ENCODE data around the gene HOXA9.

DNA sequence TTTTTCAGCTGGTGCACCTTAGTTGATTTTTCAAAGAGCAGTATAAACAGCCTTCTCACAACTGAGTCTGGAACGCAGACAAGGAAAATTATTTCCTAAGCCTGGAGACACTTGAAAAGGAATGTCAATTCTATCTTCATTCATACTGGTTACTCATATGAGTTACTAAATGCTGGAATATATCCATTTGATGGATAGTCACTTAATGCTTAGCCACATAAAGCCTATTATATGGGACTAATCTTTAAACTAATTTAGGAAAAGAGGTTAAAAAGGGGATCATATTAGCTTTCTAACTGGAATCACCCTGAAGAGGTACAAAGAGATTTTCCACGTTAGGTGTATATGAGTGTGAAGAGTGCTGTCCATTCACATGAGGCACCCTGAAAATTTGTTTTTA lies 33.1 kb downstream of the HOXA9 start:
- TF ChIP-seq, protein P1, sequence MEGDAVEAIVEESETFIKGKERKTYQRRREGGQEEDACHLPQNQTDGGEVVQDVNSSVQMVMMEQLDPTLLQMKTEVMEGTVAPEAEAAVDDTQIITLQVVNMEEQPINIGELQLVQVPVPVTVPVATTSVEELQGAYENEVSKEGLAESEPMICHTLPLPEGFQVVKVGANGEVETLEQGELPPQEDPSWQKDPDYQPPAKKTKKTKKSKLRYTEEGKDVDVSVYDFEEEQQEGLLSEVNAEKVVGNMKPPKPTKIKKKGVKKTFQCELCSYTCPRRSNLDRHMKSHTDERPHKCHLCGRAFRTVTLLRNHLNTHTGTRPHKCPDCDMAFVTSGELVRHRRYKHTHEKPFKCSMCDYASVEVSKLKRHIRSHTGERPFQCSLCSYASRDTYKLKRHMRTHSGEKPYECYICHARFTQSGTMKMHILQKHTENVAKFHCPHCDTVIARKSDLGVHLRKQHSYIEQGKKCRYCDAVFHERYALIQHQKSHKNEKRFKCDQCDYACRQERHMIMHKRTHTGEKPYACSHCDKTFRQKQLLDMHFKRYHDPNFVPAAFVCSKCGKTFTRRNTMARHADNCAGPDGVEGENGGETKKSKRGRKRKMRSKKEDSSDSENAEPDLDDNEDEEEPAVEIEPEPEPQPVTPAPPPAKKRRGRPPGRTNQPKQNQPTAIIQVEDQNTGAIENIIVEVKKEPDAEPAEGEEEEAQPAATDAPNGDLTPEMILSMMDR (IDR thresholded peaks at IDR 0.05) = no peak
- TF ChIP-seq POLR2A (IDR thresholded peaks at IDR 0.05) = no peak
